GM20000 (cell line): ENCODE results near the gene PPARA.
"Not testable (repeated sequence)": the region's sequence is repeated elsewhere in the genome, so short reads cannot be mapped to it uniquely, and the experiment has no call there.

Source experiments
- DNase-seq: peaks from one replicate; pipeline ENCODE4 v3.0.0; 2012; ENCODE audit warnings: low spot score
- TF ChIP-seq, protein P1 (sequence below): IDR thresholded peaks from 2 replicates; pipeline ENCODE4 v1.5.1; 2012; ENCODE audit warnings: mild to moderate bottlenecking, control low read depth; ENCODE audit errors: extremely low read depth, missing control alignments

The PPARA gene

DNA sequence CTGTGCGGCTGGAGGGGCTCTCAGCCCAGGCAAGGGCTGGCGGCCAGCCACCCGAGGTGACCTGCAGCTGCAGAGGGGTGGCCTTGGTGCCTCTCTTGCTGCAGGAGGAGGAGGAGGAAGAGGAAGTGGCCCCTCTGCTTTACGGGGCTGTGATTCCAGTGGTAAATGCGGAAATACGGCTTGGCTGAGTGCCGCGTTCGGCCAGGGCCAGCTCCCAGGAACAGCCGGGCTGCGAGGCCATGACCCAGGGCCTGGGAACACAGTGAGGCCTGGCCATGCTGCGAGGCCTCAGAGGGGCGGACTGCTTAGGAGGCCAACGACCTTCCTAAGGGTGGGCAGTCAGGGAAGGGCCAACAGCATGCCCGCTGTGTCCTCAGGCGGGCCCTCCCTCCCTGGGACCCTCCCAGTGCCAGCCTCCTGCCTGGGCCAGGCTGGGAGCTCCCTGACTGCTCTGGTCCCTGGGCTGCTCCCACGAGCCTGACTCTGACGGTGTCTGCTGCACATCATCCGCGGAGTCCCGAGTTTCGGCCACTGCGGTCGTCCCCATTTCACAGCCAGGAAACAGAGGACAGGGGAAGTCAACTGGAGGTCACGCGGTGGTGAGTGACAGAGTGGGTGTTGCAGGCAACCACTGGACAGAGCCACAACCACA lies 20.8 kb upstream of the PPARA start:
- TF ChIP-seq, protein P1, sequence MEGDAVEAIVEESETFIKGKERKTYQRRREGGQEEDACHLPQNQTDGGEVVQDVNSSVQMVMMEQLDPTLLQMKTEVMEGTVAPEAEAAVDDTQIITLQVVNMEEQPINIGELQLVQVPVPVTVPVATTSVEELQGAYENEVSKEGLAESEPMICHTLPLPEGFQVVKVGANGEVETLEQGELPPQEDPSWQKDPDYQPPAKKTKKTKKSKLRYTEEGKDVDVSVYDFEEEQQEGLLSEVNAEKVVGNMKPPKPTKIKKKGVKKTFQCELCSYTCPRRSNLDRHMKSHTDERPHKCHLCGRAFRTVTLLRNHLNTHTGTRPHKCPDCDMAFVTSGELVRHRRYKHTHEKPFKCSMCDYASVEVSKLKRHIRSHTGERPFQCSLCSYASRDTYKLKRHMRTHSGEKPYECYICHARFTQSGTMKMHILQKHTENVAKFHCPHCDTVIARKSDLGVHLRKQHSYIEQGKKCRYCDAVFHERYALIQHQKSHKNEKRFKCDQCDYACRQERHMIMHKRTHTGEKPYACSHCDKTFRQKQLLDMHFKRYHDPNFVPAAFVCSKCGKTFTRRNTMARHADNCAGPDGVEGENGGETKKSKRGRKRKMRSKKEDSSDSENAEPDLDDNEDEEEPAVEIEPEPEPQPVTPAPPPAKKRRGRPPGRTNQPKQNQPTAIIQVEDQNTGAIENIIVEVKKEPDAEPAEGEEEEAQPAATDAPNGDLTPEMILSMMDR = no peak
- DNase-seq = peak; percentile 65

DNA sequence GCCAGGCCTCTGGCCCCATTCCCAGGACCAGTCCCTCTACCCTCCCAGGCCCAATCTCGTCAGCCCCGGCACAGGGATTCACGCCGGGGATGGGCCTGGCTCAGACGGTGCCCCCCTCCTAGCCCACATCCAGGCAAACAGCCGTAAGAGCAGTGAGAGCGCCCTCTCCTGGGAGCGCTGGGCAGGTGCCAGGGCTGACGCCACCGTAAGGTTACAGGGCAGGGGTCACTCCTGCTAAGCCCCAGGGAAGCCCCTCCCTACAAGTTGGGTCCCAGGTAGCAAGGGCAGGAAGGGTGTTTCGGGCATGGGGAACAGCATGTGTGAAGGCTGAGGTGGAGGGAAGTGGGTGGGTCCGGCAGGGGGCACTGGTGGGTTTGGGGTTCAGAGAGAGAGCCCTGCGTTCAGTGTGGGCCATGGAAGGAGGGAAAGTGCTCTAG lies 19.2 kb upstream of the PPARA start:
- TF ChIP-seq, protein P1 = no peak
- DNase-seq = no peak

DNA sequence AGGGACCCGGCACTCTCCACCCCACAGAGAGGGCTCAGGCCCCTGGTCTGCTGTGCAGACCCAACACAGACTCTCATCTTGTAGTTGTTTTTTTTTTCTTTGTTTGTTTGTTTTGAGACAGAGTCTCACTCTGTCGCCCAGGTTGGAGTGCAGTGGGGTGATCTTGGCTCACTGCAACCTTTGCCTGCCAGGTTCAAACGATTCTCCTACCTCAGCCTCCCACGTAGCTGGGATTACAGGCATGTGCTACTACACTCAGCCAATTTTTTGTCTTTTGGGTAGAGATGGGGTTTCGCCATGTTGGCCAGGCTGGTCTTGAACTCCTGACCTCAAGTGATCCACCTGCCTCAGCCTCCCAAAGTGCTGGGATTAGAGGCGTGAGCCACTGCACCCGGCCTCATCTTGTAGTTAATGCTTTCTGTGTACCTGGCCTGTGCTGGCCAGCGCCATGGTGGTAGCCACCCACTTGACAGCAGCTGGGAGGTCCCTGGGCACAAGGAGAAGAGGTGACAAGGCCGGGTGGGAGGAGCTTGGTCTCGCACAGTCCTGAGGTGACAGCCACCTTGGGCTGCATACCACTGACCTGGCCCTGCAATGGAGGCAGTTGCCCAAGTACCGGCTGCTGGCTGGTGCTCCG lies 18.0 kb upstream of the PPARA start:
- not testable (repeated sequence) for DNase-seq

GRCh38 chr22:46132830-46133587 lies 17.3 kb upstream of the PPARA start:
- TF ChIP-seq, protein P1 = no peak
- DNase-seq = no peak

GRCh38 chr22:46133588-46133855 lies 16.8 kb upstream of the PPARA start:
- TF ChIP-seq, protein P1 = no peak
- no peak for DNase-seq

DNA sequence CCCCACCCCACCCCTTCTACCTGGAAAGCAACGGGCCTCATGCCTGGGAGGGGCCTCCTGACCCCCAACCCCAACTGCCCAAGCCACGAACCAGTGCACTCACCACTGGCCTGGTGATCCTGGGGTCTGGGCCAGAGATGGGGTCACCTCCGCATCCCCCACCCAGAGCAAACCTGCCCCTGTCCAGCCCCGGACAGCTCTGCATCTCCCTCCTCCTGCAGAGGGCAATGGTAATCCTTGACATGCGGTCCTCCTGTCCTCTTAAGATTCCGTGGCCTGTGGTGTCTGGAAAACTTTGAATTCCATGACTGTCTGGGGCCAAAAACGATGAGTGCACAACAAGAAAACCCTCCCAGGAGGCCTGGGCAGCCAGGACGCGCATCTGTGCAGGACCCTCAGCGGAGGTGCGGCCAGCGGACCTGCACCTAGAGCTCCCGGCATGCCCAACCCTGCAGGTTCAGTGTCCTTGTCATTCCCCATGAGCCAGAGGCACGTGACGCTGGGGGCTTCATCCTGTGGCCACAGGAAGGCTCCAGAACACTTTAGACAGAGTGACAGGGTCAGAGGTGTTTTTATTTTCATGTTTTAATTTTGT lies 16.1 kb upstream of the PPARA start:
- TF ChIP-seq, protein P1 = no peak
- DNase-seq = no peak

DNA sequence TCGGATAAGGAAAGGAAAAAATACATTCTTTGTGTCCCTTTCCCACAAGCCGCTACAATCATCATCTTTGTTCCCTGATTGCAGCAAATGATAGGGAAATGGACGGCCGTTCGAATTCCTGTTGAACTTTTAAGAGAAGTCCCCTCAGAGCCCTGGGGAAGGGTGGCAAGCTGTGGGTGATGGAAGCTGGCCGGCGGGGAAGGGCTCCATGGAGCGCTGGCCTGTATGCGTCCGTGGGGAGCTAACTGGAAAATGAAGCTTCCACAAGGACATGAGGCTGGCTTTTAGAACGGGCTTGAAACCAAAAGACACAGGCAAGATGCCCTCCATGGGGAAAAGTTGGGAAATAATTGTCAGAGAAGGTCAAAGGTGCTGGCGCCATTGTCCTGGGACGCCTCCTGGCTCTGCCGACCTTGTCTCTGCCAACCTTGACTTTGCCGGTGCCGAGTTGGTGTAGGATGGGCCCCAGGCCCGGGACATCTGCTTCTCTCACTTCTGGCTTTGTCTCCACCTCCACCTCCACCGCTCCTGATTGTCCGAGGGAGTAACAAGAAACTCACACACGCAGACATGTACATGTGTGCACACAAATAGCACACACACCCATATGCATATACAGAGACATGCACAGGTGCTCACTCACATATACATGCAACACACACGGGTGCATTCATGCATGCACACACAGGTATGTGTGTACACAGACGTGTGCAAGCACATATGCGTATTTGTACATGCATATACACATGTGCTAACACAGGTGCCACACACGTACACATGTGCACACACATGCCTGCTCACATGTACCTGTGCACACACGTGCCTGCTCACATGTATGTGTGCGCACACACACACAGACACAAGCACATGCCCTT lies 14.5 kb upstream of the PPARA start:
- TF ChIP-seq, protein P1 = no peak
- DNase-seq = no peak
